GM15510 (cell line): ENCODE measurements around the gene GLI3.

ENCODE experiments used
- POLR2A ChIP-seq: IDR thresholded peaks from 3 replicates; pipeline ENCODE4 v1.6.1; 2011; ENCODE audit warnings: borderline replicate concordance; ENCODE audit not compliant: insufficient read length; ENCODE audit errors: extremely low read depth

The GLI3 gene

GRCh38 chr7:42236976-42237810 is at the start of gene GLI3:
TSS of gene GLI3 (minus strand) at chr7:42237209. CDS start at chr7:42223253, 13,956 bp downstream.
- no peak for TF ChIP-seq POLR2A

GRCh38 chr7:42285383-42285824 is 48.4 kb upstream of the GLI3 start:
- no peak for TF ChIP-seq POLR2A

GRCh38 chr7:42283553-42283952 is 46.5 kb upstream of the GLI3 start:
- no peak for TF ChIP-seq POLR2A

- no peak for TF ChIP-seq POLR2A
These were observed 41.3 kb upstream of the GLI3 start for GRCh38 chr7:42278344-42278743.

GRCh38 chr7:42274053-42274452 is 37.0 kb upstream of the GLI3 start:
- TF ChIP-seq POLR2A: no peak

GRCh38 chr7:42272793-42273665 is 36.0 kb upstream of the GLI3 start:
- no peak for TF ChIP-seq POLR2A

- TF ChIP-seq POLR2A: no peak
These were observed 32.2 kb upstream of the GLI3 start for GRCh38 chr7:42269161-42269560.

GRCh38 chr7:42264702-42265101 is 27.7 kb upstream of the GLI3 start:
- no peak for TF ChIP-seq POLR2A

- no peak for TF ChIP-seq POLR2A
These were observed 27.0 kb upstream of the GLI3 start for GRCh38 chr7:42263971-42264370.

GRCh38 chr7:42262964-42263363 is 26.0 kb upstream of the GLI3 start:
- TF ChIP-seq POLR2A: no peak

GRCh38 chr7:42254217-42254616 is 17.2 kb upstream of the GLI3 start:
- TF ChIP-seq POLR2A: no peak

GRCh38 chr7:42253316-42253715 is 16.3 kb upstream of the GLI3 start:
- TF ChIP-seq POLR2A: no peak

- TF ChIP-seq POLR2A: no peak
These were observed 13.4 kb upstream of the GLI3 start for GRCh38 chr7:42250411-42250810.

GRCh38 chr7:42248579-42248978 is 11.6 kb upstream of the GLI3 start:
- no peak for TF ChIP-seq POLR2A

GRCh38 chr7:42247301-42247700 is 10.3 kb upstream of the GLI3 start:
- TF ChIP-seq POLR2A: no peak
